ENCODE results near the gene CBY1. TPM values are rescaled to one million over a fixed set of nuclear protein-coding genes. Genes with fewer than 3 reads are reported as not detected.

The CBY1 gene
- total RNA-seq, 1 donor from 2014 or later = 14.0 TPM

DNA sequence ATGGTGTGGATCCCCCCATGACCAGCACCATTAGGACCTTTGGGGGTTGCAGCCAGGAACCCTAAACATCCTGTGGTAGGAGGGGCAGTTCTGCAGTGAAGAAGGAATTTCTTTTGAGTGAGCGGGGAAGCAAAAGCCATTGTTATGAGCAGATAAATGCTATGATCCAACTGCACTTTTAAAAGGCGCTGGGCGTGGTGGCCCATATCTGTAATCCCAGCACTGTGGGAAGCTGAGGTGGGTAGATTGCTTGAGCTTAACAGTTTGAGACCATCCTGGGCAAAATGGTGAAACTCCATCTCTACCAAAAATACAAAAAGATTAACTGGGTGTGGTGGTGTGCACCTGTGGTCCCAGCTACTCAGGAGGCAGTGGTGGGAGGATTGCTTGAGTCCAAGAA is 19.4 kb downstream of the CBY1 start:
- Histone ChIP-seq H3K36me3 (peaks cover 17 to 18% of the 10 kb centered on the region in 2 donors), H3K27ac (no peak overlapping the region), H3K4me3 (no peak overlapping the region), H3K9me3 (no peaks in the 10 kb centered on the region), H3K4me1 (peaks cover 0 to 4% of the 10 kb centered on the region in 2 donors), H3K27me3 (no peaks in the 10 kb centered on the region)
- TF ChIP-seq, protein P1, sequence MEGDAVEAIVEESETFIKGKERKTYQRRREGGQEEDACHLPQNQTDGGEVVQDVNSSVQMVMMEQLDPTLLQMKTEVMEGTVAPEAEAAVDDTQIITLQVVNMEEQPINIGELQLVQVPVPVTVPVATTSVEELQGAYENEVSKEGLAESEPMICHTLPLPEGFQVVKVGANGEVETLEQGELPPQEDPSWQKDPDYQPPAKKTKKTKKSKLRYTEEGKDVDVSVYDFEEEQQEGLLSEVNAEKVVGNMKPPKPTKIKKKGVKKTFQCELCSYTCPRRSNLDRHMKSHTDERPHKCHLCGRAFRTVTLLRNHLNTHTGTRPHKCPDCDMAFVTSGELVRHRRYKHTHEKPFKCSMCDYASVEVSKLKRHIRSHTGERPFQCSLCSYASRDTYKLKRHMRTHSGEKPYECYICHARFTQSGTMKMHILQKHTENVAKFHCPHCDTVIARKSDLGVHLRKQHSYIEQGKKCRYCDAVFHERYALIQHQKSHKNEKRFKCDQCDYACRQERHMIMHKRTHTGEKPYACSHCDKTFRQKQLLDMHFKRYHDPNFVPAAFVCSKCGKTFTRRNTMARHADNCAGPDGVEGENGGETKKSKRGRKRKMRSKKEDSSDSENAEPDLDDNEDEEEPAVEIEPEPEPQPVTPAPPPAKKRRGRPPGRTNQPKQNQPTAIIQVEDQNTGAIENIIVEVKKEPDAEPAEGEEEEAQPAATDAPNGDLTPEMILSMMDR (IDR thresholded peaks at IDR 0.05) = no peak
- intact Hi-C loops (cut with DNase I) = no loop called here
- DNase-seq (ENCODE audit: low spot score in 2 of 2) = no peak

DNA sequence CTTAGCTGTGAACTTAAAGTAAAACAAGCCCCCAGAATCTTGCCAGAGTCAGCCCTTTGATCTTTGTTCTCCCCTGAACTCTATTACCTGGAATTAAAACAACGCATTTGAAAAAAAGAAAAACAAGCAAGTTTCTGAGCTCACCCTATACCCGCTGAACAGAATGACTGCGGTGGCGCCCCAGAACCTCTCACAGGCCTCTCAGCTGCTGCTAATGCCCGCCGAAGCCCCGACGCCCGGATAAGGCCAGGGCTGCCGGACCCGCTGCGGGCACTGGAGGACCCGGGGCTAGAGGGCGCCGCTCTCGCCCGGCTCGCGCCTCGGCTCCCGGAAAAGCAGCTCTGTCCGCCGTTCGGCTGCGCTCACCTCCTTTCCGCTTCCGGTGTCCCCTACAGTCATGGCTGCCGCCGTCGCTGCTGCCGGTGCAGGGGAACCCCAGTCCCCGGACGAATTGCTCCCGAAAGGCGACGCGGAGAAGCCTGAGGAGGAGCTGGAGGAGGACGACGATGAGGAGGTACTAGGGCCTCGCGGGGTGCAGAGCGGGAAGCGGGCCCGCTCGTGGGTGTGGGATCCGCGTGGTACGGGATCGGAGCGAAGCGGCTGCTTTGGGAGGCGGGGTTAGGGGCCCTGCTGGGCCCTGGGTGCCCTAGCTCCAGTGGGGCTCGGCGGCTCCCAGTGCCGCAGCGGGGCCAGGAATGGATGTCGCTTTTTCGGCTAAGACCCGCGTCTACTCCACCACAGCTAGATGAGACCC is 25.3 kb downstream of the CBY1 start, which contains the start of gene TOMM22:
TOMM22 (plus strand) TSS at position 376 of the 754 bp plus-strand sequence; CDS start at position 398, 22 bp downstream.
- peak; percentile 12 to 92 for DNase-seq (ENCODE audit: low spot score in 2 of 2)
- H3K4me1 ChIP-seq = peaks cover 0 to 3% of the 10 kb centered on the region in 2 donors
- H3K27ac ChIP-seq = peak within 1 kb of the TSS; percentile 59 to 61
- peaks cover 24 to 33% of the 10 kb centered on the region in 2 donors for H3K36me3 ChIP-seq
- no peaks in the 10 kb centered on the region for H3K27me3 ChIP-seq
- H3K4me3 ChIP-seq = peak within 1 kb of the TSS; percentile 77 to 94
- TF ChIP-seq, protein P1 (IDR thresholded peaks at IDR 0.05) = peak; percentile 8 to 76 (median 68)
- no peaks in the 10 kb centered on the region for H3K9me3 ChIP-seq
- intact Hi-C loops (cut with DNase I) = loop anchor here (2.0 to 10.0 kb wide), 2 partner anchors 19 to 627 kb away; partner anchors contain the start of genes JOSD1 and PICK1

DNA sequence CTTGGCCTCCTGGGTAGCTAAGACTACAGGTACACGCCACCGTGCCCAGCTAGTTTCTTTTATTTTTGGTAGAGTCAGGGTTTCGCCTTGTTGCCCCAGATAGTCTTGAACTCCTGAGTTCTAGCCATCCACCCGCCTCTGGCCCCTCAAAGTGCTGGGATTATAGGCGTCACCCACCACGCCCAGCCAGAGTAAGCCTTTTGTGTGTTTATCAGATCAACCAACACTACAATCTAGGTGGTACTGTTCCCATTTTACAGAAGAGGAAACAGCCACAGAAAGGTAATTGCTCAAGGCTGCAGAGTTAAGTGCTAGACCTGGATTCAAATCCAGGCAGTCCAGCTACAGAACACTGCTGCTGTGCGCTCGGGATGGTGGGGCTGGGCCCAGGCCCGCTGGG is 28.5 kb downstream of the CBY1 start:
- no peak overlapping the region for H3K4me3 ChIP-seq
- peaks cover 49 to 63% of the 10 kb centered on the region in 2 donors for H3K36me3 ChIP-seq
- H3K27me3 ChIP-seq = no peaks in the 10 kb centered on the region
- H3K27ac ChIP-seq = no peak overlapping the region
- intact Hi-C loops (cut with DNase I) = loop anchor here (10.0 kb wide), 1 partner anchor 630 kb away; the partner anchor contains the start of gene PICK1
- no peaks in the 10 kb centered on the region for H3K9me3 ChIP-seq
- TF ChIP-seq, protein P1 (IDR thresholded peaks at IDR 0.05) = no peak
- DNase-seq (ENCODE audit: low spot score in 2 of 2) = no peak
- peaks cover 0 to 3% of the 10 kb centered on the region in 2 donors for H3K4me1 ChIP-seq

DNA sequence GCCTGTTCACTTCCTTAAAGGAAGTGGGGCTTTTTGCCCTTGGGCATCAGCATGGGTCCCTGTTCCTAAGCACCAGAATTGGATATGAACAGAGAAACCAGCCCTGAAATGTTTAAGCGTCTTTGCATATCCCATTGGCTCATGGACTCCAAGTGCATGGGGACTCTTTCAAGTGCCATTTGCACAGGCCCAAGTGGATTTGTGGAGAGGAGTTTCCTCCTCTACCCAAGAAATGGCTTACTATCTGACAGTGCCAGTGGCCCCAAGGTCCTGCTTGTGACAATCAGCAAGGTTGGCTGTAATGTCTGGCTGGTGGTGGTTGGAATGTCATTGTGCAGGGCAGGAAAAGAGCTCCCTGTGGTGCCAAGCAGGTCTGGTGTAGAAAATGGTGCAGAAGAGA is 29.3 kb downstream of the CBY1 start:
- H3K4me1 ChIP-seq = peaks cover 0 to 3% of the 10 kb centered on the region in 2 donors
- H3K4me3 ChIP-seq = no peak overlapping the region
- no peak overlapping the region for H3K27ac ChIP-seq
- no peaks in the 10 kb centered on the region for H3K9me3 ChIP-seq
- DNase-seq (ENCODE audit: low spot score in 2 of 2) = no peak
- H3K27me3 ChIP-seq = no peaks in the 10 kb centered on the region
- intact Hi-C loops (cut with DNase I) = loop anchor here (10.0 kb wide), 1 partner anchor 631 kb away; the partner anchor contains the start of gene PICK1
- TF ChIP-seq, protein P1 (IDR thresholded peaks at IDR 0.05) = no peak
- H3K36me3 ChIP-seq = peaks cover 49 to 72% of the 10 kb centered on the region in 2 donors

DNA sequence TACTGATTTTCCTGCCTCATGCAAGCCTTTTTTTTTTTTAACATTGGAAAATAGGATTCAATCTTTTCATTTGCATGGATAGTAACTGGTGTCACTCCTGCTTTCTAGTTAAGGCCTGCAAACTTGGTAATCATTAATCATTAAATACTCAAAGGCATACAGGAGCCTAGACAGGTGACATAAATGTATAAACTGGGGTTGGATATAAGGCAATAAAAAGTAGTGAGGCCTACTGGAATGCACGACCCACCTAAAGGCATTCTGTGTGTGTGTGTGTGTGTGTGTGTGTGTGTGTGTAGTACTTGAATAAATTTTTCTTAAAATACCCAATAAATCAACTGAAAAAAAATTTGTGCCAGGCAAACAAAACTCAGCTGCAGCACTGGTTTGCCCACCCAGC is 33.2 kb downstream of the CBY1 start:
- TF ChIP-seq, protein P1 (IDR thresholded peaks at IDR 0.05) = no peak
- intact Hi-C loops (cut with DNase I) = loop anchor here (10.0 kb wide), 1 partner anchor 635 kb away; the partner anchor contains the start of gene PICK1
- DNase-seq (ENCODE audit: low spot score in 2 of 2) = no peak
- no peaks in the 10 kb centered on the region for H3K27me3 ChIP-seq
- no peak overlapping the region for H3K27ac ChIP-seq
- peaks cover 0 to 6% of the 10 kb centered on the region in 2 donors for H3K4me1 ChIP-seq
- peaks cover 38 to 66% of the 10 kb centered on the region in 2 donors for H3K36me3 ChIP-seq
- no peak overlapping the region for H3K4me3 ChIP-seq
- H3K9me3 ChIP-seq = no peaks in the 10 kb centered on the region
